H9 (cell line): ENCODE results near the gene MGME1. TPM values are rescaled to one million over a fixed set of nuclear protein-coding genes. Genes with fewer than 3 reads are reported as not detected.

Experiments
- DNase-seq: peaks from one replicate; pipeline ENCODE4 v3.0.0-alpha.2; 2017
- H2AFZ ChIP-seq: one replicate; pipeline ENCODE4 v1.6.1; 2013; ENCODE audit warnings: mild to moderate bottlenecking, low read length, control low read depth, moderate library complexity
- H2AK5ac ChIP-seq: 2 replicates; pipeline ENCODE4 v1.6.1; 2013; ENCODE audit warnings: low read length, control low read depth, mixed read lengths; ENCODE audit not compliant: insufficient read length
- H2BK120ac ChIP-seq: one replicate; pipeline ENCODE4 v1.6.1; 2013; ENCODE audit warnings: low read depth, mild to moderate bottlenecking, low read length, control low read depth, inconsistent platforms; ENCODE audit not compliant: poor library complexity, severe bottlenecking
- H2BK12ac ChIP-seq: 2 replicates; pipeline ENCODE4 v1.6.1; 2013; ENCODE audit warnings: low read length, control low read depth, mixed read lengths, low read depth; ENCODE audit not compliant: insufficient read length
- H2BK15ac ChIP-seq: 2 replicates; pipeline ENCODE4 v1.6.1; 2013; ENCODE audit warnings: low read depth, low read length, control low read depth
- H2BK20ac ChIP-seq: one replicate; pipeline ENCODE4 v1.6.1; 2013; ENCODE audit warnings: low read depth, mild to moderate bottlenecking, low read length, control low read depth, inconsistent platforms; ENCODE audit not compliant: poor library complexity, severe bottlenecking
- H2BK5ac ChIP-seq: 2 replicates; pipeline ENCODE4 v1.6.1; 2013; ENCODE audit warnings: low read length, control low read depth, mixed read lengths; ENCODE audit not compliant: insufficient read length
- H3K14ac ChIP-seq: 2 replicates; pipeline ENCODE4 v1.6.1; 2013; ENCODE audit warnings: low read length, control low read depth; ENCODE audit not compliant: insufficient read depth
- H3K18ac ChIP-seq: 2 replicates; pipeline ENCODE4 v1.6.1; 2013; ENCODE audit warnings: low read depth, mild to moderate bottlenecking, mixed read lengths, low read length, control low read depth; ENCODE audit not compliant: insufficient read length
- H3K23ac ChIP-seq: 2 replicates; pipeline ENCODE4 v1.6.1; 2013; ENCODE audit warnings: low read length, control low read depth, mixed read lengths, low read depth; ENCODE audit not compliant: insufficient read length
- H3K23me2 ChIP-seq: 2 replicates; pipeline ENCODE4 v1.6.1; 2013; ENCODE audit warnings: low read depth, mild to moderate bottlenecking, mixed read lengths, low read length, control low read depth; ENCODE audit not compliant: insufficient read length, poor library complexity, severe bottlenecking
- H3K27ac ChIP-seq: 2 replicates; pipeline ENCODE4 v1.5.1; 2013; ENCODE audit warnings: low read length, control low read depth, mixed read lengths, low read depth; ENCODE audit not compliant: insufficient read length
- H3K27me3 ChIP-seq: 2 replicates; pipeline ENCODE4 v1.6.1; 2013; ENCODE audit warnings: low read length, control low read depth, inconsistent platforms; ENCODE audit not compliant: insufficient read depth
- H3K4ac ChIP-seq: 2 replicates; pipeline ENCODE4 v1.6.1; 2013; ENCODE audit warnings: low read depth, mild to moderate bottlenecking, control low read depth, inconsistent platforms, low read length, moderate library complexity
- H3K4me1 ChIP-seq: 2 replicates; pipeline ENCODE4 v1.6.1; 2013; ENCODE audit warnings: low read length, control low read depth, inconsistent platforms; ENCODE audit not compliant: insufficient read depth
- H3K4me2 ChIP-seq: 2 replicates; pipeline ENCODE4 v1.6.1; 2013; ENCODE audit warnings: low read length, control low read depth, mixed read lengths; ENCODE audit not compliant: insufficient read length, insufficient read depth
- H3K56ac ChIP-seq: 2 replicates; pipeline ENCODE4 v1.6.1; 2013; ENCODE audit warnings: low read depth, mild to moderate bottlenecking, mixed read lengths, low read length, control low read depth; ENCODE audit not compliant: insufficient read length
- H3K79me1 ChIP-seq: 2 replicates; pipeline ENCODE4 v1.6.1; 2013; ENCODE audit warnings: low read depth, mild to moderate bottlenecking, moderate library complexity, low read length, control low read depth, inconsistent platforms; ENCODE audit not compliant: insufficient read depth, poor library complexity, severe bottlenecking
- H3K79me2 ChIP-seq: 2 replicates; pipeline ENCODE4 v1.6.1; 2013; ENCODE audit warnings: low read length, control low read depth, inconsistent platforms; ENCODE audit not compliant: insufficient read depth
- H3K9ac ChIP-seq: 2 replicates; pipeline ENCODE4 v1.6.1; 2013; ENCODE audit warnings: low read length, control low read depth, mixed read lengths; ENCODE audit not compliant: insufficient read length; ENCODE audit errors: extremely low read depth
- H3K9me3 ChIP-seq: one replicate; pipeline ENCODE4 v1.6.1; 2013; ENCODE audit warnings: low read depth, low read length, inconsistent platforms; ENCODE audit not compliant: control insufficient read depth
- H3T11ph ChIP-seq: one replicate; pipeline ENCODE4 v1.6.1; 2013; ENCODE audit warnings: mild to moderate bottlenecking, low read length, control low read depth, inconsistent platforms
- H4K20me1 ChIP-seq: one replicate; pipeline ENCODE4 v1.6.1; 2013; ENCODE audit not compliant: control insufficient read depth, insufficient read length, insufficient read depth
- H4K5ac ChIP-seq: 2 replicates; pipeline ENCODE4 v1.6.1; 2013; ENCODE audit warnings: low read depth, mild to moderate bottlenecking, mixed read lengths, low read length, control low read depth; ENCODE audit not compliant: insufficient read length
- H4K8ac ChIP-seq: replicated peaks from 2 replicates; pipeline ENCODE4 v1.6.1; 2013; ENCODE audit warnings: low read length, control low read depth, mixed read lengths, low read depth; ENCODE audit not compliant: insufficient read length
- H4K91ac ChIP-seq: 2 replicates; pipeline ENCODE4 v1.6.1; 2013; ENCODE audit warnings: low read depth, mild to moderate bottlenecking, moderate library complexity, mixed read lengths, low read length, control low read depth; ENCODE audit not compliant: insufficient read length
- H3K27ac Mint-ChIP-seq, 3 experiments: 2 replicates in 2 of 3; 3 replicates in 1 of 3; pipeline ENCODE4 v1.8.0; 2020 to 2021; ENCODE audit warnings: mixed read lengths in 3 of 3, mild to moderate bottlenecking in 1 of 3, moderate library complexity in 1 of 3
- H3K27me3 Mint-ChIP-seq: 2 replicates; pipeline ENCODE4 v1.8.0; 2021; ENCODE audit warnings: low read depth, mild to moderate bottlenecking, moderate library complexity, mixed read lengths
- H3K36me3 Mint-ChIP-seq, 3 experiments: 2 replicates in 2 of 3; 3 replicates in 1 of 3; pipeline ENCODE4 v1.8.0; 2020 to 2021; ENCODE audit warnings: low read depth in 3 of 3, mixed read lengths in 3 of 3; ENCODE audit not compliant: insufficient read depth in 1 of 3
- H3K4me1 Mint-ChIP-seq, 2 experiments: 2 replicates each; pipeline ENCODE4 v1.8.0; 2020; ENCODE audit warnings: mixed read lengths in 2 of 2
- H3K4me3 Mint-ChIP-seq, 2 experiments: 2 replicates in 1 of 2; 3 replicates in 1 of 2; pipeline ENCODE4 v1.8.0; 2020 to 2021; ENCODE audit warnings: mild to moderate bottlenecking in 2 of 2, mixed read lengths in 2 of 2, moderate library complexity in 1 of 2
- H3K9me3 Mint-ChIP-seq, 2 experiments: 2 replicates in 1 of 2; 3 replicates in 1 of 2; pipeline ENCODE4 v1.8.0; 2020; ENCODE audit warnings: mild to moderate bottlenecking in 2 of 2, mixed read lengths in 2 of 2, moderate library complexity in 1 of 2
- WGBS: extraction: QIAGEN DNeasy Blood & Tissue Kit; methylation state at CpG from one replicate; pipeline ENCODE4 v1.1.7; 2013; ENCODE audit warnings: missing lambda C conversion rate, low lambda C conversion rate, mixed read lengths; ENCODE audit not compliant: insufficient read length; ENCODE audit errors: extremely low coverage; 5-methylcytosine and 5-hydroxymethylcytosine counted together
- total RNA-seq: library from RNA; stranded (reverse); gene quantifications from 2 replicates; pipeline ENCODE4 v1.2.1, GENCODE V29; 2021
- TF ChIP-seq, protein P1 (sequence below): fragments of 200-600 bp; sonication (generic); conservative IDR thresholded peaks from 3 replicates; pipeline ENCODE4 v1.8.0; 2021; ENCODE audit warnings: antibody characterized with exemption, mild to moderate bottlenecking

The MGME1 gene
- total RNA-seq, 1 experiment from 2014 or later: 48.9 TPM

DNA sequence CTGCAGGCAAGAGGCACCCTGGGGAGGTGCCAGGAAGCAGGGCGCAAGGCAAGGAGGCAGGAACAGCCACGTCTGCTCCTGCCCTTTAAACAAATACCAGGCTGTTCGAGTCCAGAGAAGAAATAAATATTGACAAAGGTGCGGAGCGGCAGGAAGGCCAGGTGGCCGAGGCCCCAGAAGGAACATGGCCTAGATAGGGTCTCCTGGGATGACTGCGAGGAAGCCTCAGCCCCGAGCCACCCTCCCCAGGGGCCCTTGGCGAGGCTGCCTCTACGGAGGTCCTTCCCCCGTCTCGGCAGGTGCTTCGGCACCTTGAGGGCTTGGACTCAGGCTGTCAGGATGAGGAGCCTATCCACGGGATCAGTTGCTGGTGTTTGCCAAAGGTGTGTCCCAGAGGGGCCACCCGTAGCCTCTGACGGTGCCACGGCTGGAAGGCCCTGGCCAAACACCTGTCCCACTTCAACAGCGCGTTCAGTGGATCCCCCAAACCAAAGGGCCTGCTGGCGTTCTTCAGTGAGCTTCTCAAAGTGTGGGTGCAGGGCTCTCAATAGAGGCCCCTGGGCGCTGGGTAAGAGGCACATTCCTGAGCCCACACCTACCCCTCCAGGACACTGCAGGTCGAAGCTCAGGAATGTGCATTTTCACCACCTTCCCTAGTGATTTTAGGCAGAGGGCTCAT lies 40.0 kb upstream of the MGME1 start:
- no peak overlapping the region for H2BK20ac ChIP-seq
- peaks cover 4% of the 10 kb centered on the region in 2 experiments; a peak in 1 of 5 replicates for H3K9me3 Mint-ChIP-seq
- H3K27ac ChIP-seq: no peak overlapping the region
- H3K79me1 ChIP-seq: no peaks in the 10 kb centered on the region
- no peaks in the 10 kb centered on the region for H3K27me3 ChIP-seq
- no peak overlapping the region for H3K23ac ChIP-seq
- H4K20me1 ChIP-seq: no peaks in the 10 kb centered on the region
- no peak overlapping the region for H3K4ac ChIP-seq
- no CpG with 5 or more reads among the region's 22 CpGs for WGBS
- H3K4me1 ChIP-seq: no peaks in the 10 kb centered on the region
- no peaks in the 10 kb centered on the region for H3K79me2 ChIP-seq
- H3K9me3 ChIP-seq: no peaks in the 10 kb centered on the region
- H4K91ac ChIP-seq: no peak overlapping the region
- H2BK120ac ChIP-seq: no peak overlapping the region
- H3K27me3 Mint-ChIP-seq: peaks cover 26% of the 10 kb centered on the region
- no peak overlapping the region for H3K4me2 ChIP-seq
- no peak overlapping the region for H3K14ac ChIP-seq
- H2BK5ac ChIP-seq: no peak overlapping the region
- H2BK12ac ChIP-seq: no peak overlapping the region
- H3K36me3 Mint-ChIP-seq: peaks cover 0 to 2% (median 0%) of the 10 kb centered on the region in 3 experiments; a peak in 2 of 7 replicates
- TF ChIP-seq, protein P1, sequence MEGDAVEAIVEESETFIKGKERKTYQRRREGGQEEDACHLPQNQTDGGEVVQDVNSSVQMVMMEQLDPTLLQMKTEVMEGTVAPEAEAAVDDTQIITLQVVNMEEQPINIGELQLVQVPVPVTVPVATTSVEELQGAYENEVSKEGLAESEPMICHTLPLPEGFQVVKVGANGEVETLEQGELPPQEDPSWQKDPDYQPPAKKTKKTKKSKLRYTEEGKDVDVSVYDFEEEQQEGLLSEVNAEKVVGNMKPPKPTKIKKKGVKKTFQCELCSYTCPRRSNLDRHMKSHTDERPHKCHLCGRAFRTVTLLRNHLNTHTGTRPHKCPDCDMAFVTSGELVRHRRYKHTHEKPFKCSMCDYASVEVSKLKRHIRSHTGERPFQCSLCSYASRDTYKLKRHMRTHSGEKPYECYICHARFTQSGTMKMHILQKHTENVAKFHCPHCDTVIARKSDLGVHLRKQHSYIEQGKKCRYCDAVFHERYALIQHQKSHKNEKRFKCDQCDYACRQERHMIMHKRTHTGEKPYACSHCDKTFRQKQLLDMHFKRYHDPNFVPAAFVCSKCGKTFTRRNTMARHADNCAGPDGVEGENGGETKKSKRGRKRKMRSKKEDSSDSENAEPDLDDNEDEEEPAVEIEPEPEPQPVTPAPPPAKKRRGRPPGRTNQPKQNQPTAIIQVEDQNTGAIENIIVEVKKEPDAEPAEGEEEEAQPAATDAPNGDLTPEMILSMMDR: no peak
- H3T11ph ChIP-seq: no peak overlapping the region
- no peak overlapping the region for H2AK5ac ChIP-seq
- no peak overlapping the region for H3K18ac ChIP-seq
- H3K23me2 ChIP-seq: no peaks in the 10 kb centered on the region
- no peak overlapping the region for H2AFZ ChIP-seq
- no peak overlapping the region for H2BK15ac ChIP-seq
- no peak overlapping the region for H4K5ac ChIP-seq
- peaks cover 10 to 13% of the 10 kb centered on the region in 2 experiments for H3K4me1 Mint-ChIP-seq
- H3K27ac Mint-ChIP-seq: no peak overlapping the region
- no peak overlapping the region for H3K4me3 Mint-ChIP-seq
- no peak overlapping the region for H3K56ac ChIP-seq
- no peak overlapping the region for H3K9ac ChIP-seq
- no peak overlapping the region for H4K8ac ChIP-seq
- DNase-seq: no peak
